Panc1 (cell line): ENCODE measurements around the gene BCAP29. TPM values are rescaled to one million over a fixed set of nuclear protein-coding genes. Genes with fewer than 3 reads are reported as not detected.

Source experiments
- ATAC-seq: fragments of 200-7000 bp; cut with Tn5 transposase; 2 replicates; pipeline ENCODE4 v1.9.1; 2020; ENCODE audit warnings: mild to moderate bottlenecking, moderate library complexity
- BruUV-seq: library from RNA; stranded (reverse); fragments of 400-500 nt; replicated peaks from 2 replicates; lab custom pipeline; 2021; lab: Mats Ljungman, UMichigan
- CTCF ChIA-PET: fragments of 300-600 bp; sonication (Branson Sonifier 250); formaldehyde crosslinking; loops from one replicate; lab custom pipeline; 2022; ENCODE audit warnings: antibody characterized with exemption; lab: Charles Lee
- POLR2A ChIA-PET: fragments of 300-600 bp; sonication (Branson Sonifier 250); formaldehyde crosslinking; loops from one replicate; lab custom pipeline; 2022; ENCODE audit warnings: antibody characterized with exemption; lab: Charles Lee
- DNase-seq: peaks from one replicate; pipeline ENCODE4 v3.0.0-alpha.2; 2010; ENCODE audit warnings: low read depth, low spot score
- H3K27ac ChIP-seq: 2 replicates; pipeline ENCODE4 v1.5.1; 2011; ENCODE audit warnings: mild to moderate bottlenecking, low read length, inconsistent platforms
- H3K27me3 ChIP-seq: fragments of 200-500 bp; sonication (Bioruptor generic); 2 replicates; pipeline ENCODE4 v1.6.0; 2014; ENCODE audit warnings: low read length, inconsistent platforms; ENCODE audit not compliant: control insufficient read depth, insufficient read depth
- H3K36me3 ChIP-seq: fragments of 200-500 bp; sonication (Bioruptor generic); 2 replicates; pipeline ENCODE4 v1.5.1; 2014; ENCODE audit warnings: inconsistent platforms, mild to moderate bottlenecking, low read length, moderate library complexity; ENCODE audit not compliant: control insufficient read depth, insufficient read depth
- H3K4me1 ChIP-seq: 2 replicates; pipeline ENCODE4 v1.5.1; 2011; ENCODE audit warnings: inconsistent platforms, mild to moderate bottlenecking, low read length, moderate library complexity; ENCODE audit not compliant: control insufficient read depth, insufficient read depth
- H3K4me3 ChIP-seq, 2 experiments: 2 replicates each; pipeline ENCODE4 v1.5.1; 2011 to 2012; ENCODE audit warnings: low read depth in 2 of 2, low read length in 2 of 2, mild to moderate bottlenecking in 2 of 2, inconsistent platforms in 1 of 2, moderate library complexity in 1 of 2
- H3K9me3 ChIP-seq: fragments of 200-500 bp; sonication (Bioruptor generic); 2 replicates; pipeline ENCODE4 v1.5.1; 2014; ENCODE audit warnings: low read depth, mild to moderate bottlenecking, inconsistent platforms, low read length, moderate library complexity; ENCODE audit not compliant: control insufficient read depth, insufficient read depth
- CTCF ChIP-seq: fragments of 450-650 bp; IDR thresholded peaks from 2 replicates; pipeline ENCODE4 v1.5.1; 2017; ENCODE audit warnings: mild to moderate bottlenecking
- POLR2AphosphoS5 ChIP-seq: IDR thresholded peaks from 2 replicates; pipeline ENCODE4 v1.6.1; 2012; ENCODE audit warnings: mild to moderate bottlenecking, low read depth, low read length, moderate library complexity
- SIN3A ChIP-seq: IDR thresholded peaks from 2 replicates; pipeline ENCODE4 v1.6.1; 2012; ENCODE audit warnings: low read depth, mild to moderate bottlenecking, low read length, moderate library complexity, borderline replicate concordance; ENCODE audit not compliant: insufficient read depth
- TCF7L2 ChIP-seq: IDR thresholded peaks from 2 replicates; pipeline ENCODE4 v1.6.1; 2011; ENCODE audit warnings: mild to moderate bottlenecking, low read depth, low read length, inconsistent platforms
- in situ Hi-C: cut with HindIII; loops from 2 replicates; pipeline ENCODE4 v1.10.0; 2016; ENCODE audit warnings: low sequenced_read_pairs, low pct_unique_long_range_greater_than_20kb
- intact Hi-C: fragments of 100-400 bp; cut with micrococcal nuclease; formaldehyde crosslinking; loops from one replicate; pipeline ENCODE4 v1.10.0; 2022; ENCODE audit not compliant: unreplicated experiment
- total RNA-seq: library from RNA; stranded (reverse); gene quantifications from one replicate; pipeline ENCODE4 v1.2.1, GENCODE V29; 2021; ENCODE audit not compliant: unreplicated experiment
- TF ChIP-seq, protein P1 (sequence below), 2 experiments: IDR thresholded peaks; 2 replicates each; pipeline ENCODE4 v1.6.1; 2011 to 2012; ENCODE audit warnings: low read depth in 2 of 2, control low read depth in 1 of 2, low read length in 1 of 2, mild to moderate bottlenecking in 1 of 2, moderate library complexity in 1 of 2; ENCODE audit not compliant: insufficient read depth in 1 of 2

BCAP29 gene
- total RNA-seq, 1 experiment from 2014 or later = 71.7 TPM

- peaks cover 16% of the 10 kb centered on the region for H3K36me3 ChIP-seq
- CTCF ChIA-PET = no interaction called here
- DNase-seq (no peak), ATAC-seq (no peak)
- in situ Hi-C loops = no loop called here
- intact Hi-C loops = no loop called here
- no peak for TF ChIP-seq POLR2AphosphoS5
- TF ChIP-seq CTCF = no peak
- TF ChIP-seq, protein P1, sequence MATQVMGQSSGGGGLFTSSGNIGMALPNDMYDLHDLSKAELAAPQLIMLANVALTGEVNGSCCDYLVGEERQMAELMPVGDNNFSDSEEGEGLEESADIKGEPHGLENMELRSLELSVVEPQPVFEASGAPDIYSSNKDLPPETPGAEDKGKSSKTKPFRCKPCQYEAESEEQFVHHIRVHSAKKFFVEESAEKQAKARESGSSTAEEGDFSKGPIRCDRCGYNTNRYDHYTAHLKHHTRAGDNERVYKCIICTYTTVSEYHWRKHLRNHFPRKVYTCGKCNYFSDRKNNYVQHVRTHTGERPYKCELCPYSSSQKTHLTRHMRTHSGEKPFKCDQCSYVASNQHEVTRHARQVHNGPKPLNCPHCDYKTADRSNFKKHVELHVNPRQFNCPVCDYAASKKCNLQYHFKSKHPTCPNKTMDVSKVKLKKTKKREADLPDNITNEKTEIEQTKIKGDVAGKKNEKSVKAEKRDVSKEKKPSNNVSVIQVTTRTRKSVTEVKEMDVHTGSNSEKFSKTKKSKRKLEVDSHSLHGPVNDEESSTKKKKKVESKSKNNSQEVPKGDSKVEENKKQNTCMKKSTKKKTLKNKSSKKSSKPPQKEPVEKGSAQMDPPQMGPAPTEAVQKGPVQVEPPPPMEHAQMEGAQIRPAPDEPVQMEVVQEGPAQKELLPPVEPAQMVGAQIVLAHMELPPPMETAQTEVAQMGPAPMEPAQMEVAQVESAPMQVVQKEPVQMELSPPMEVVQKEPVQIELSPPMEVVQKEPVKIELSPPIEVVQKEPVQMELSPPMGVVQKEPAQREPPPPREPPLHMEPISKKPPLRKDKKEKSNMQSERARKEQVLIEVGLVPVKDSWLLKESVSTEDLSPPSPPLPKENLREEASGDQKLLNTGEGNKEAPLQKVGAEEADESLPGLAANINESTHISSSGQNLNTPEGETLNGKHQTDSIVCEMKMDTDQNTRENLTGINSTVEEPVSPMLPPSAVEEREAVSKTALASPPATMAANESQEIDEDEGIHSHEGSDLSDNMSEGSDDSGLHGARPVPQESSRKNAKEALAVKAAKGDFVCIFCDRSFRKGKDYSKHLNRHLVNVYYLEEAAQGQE (IDR thresholded peaks at IDR 0.05; ENCODE audit: insufficient read depth in 1 of 2, low read depth in 2 of 2, low read length in 1 of 2) = no peak
- TF ChIP-seq TCF7L2 = no peak
- TF ChIP-seq SIN3A = no peak
- no peak overlapping the region for H3K4me3 ChIP-seq
- H3K27me3 ChIP-seq = no peaks in the 10 kb centered on the region
- no peaks in the 10 kb centered on the region for H3K4me1 ChIP-seq
- no TSS peak for BruUV-seq
- H3K27ac ChIP-seq = no peak overlapping the region
- POLR2A ChIA-PET = no interaction called here
- H3K9me3 ChIP-seq = no peaks in the 10 kb centered on the region
Observed at GRCh38 chr7:107605218-107605815, 25.3 kb downstream of the BCAP29 start.

GRCh38 chr7:107606303-107606702, 26.3 kb downstream of the BCAP29 start:
- intact Hi-C loops = no loop called here

More at GRCh38 chr7:107606303-107606702, 26.3 kb downstream of the BCAP29 start:
- Histone ChIP-seq H3K4me3 (no peak overlapping the region), H3K27ac (no peak overlapping the region), H3K9me3 (no peaks in the 10 kb centered on the region), H3K4me1 (no peaks in the 10 kb centered on the region), H3K27me3 (no peaks in the 10 kb centered on the region), H3K36me3 (peaks cover 10% of the 10 kb centered on the region)
- CTCF ChIA-PET = no interaction called here
- BruUV-seq = no TSS peak
- POLR2A ChIA-PET = no interaction called here
- in situ Hi-C loops = no loop called here
- TF ChIP-seq SIN3A = no peak
- TF ChIP-seq POLR2AphosphoS5 = no peak
- TF ChIP-seq, protein P1 (IDR thresholded peaks at IDR 0.05; ENCODE audit: insufficient read depth in 1 of 2, low read depth in 2 of 2, low read length in 1 of 2) = no peak
- no peak for TF ChIP-seq CTCF
- TF ChIP-seq TCF7L2 = no peak
- ATAC-seq (no peak), DNase-seq (no peak)
